Stimulated activated CD4-positive, alpha-beta T cell treated with anti-CD3 and anti-CD28 coated beads, Interleukin-4, amount 100 ng/mL, for 1 hour (primary cell): ENCODE measurements around the gene NID2.

Experiments
- DNase-seq: peaks from one replicate; pipeline ENCODE4 v3.0.0-alpha.2; 2020

Gene NID2

DNA sequence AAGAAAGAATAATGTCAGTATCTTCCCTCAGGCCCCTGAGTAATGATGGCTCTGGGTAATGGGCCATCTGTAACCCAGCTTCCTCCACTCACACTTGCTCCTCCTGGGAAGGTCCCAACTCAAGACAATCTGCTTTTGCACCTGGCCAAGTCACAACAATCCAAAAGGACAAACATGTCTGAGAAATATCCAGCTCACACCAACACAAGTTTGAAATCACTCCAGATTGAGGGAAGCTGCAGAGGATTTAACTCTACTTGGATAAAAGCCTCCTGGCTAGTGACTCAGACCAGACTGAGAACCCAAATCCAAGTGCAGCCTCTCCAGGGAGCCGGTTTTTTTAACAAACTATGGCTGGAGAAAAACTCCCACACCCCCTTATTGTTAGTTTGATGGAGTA lies 45.3 kb downstream of the NID2 start:
- DNase-seq, result no peak

DNA sequence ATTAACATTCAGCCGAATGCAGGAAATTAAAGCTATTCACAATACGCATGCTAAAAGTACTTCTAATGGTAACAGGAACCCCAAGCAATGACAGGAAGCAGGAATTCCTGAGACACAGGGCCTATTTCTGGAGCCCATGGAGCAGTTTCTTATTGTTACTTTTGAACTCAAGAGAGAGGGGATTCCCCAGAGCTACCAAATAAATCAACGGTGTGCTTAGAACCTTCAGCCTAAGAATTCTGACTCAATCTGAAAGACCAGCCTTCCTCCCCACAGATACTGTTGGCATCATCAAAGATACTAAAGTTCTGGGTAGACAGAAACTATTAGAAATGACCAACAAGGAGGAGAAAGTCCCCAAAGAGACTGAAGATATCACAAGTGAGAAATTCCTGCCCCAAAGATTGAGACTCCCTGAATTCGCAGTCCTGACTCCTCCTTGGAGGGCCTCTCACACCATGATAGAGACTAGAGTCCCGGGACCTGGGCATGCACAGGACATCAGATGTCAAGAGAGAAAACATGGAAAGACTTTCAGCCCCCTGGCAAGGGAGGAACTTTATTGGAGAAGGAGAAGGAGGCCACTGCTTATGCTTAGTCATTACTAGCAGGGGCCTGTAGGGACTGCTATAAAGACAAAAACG lies 46.8 kb downstream of the NID2 start:
- no peak for DNase-seq

DNA sequence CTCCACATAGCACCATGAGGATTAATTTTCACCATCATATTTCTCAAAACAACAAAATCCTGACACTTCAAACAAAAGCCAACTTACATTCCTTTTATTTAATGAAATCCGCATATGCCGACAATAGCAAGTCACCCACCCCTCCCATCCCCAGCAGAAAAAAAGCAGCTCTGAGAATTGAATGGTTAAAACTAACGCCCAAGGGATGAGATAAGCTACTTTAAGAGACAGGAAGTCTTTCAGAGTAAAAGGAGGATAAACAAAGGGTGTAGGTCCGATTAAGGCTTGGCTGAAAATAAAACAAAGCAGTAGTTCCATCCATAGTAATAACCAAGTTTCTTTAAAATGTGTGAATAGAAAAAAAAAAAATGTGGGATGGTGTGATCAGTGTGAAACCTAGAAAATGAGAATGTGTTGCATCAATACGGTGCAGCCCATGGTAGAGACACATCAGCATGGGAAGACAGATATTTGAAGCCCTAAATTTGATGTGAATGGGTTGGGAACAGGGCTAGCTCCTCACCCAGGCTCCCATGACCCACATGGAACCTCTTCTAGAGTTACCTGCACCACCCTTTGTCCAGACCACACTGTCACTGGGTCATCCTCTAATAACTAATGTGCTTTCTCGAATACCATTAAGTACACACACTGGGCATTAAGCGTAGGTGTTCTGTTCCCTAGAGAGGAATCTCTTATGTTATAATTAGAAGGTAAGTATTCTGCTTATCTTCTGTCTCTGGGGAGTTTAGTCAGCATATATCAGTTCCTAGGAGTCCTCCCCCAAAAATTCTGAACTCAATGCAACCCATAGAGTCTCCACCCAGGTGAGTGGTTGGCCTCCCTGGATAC lies 47.8 kb downstream of the NID2 start:
- no peak for DNase-seq

DNA sequence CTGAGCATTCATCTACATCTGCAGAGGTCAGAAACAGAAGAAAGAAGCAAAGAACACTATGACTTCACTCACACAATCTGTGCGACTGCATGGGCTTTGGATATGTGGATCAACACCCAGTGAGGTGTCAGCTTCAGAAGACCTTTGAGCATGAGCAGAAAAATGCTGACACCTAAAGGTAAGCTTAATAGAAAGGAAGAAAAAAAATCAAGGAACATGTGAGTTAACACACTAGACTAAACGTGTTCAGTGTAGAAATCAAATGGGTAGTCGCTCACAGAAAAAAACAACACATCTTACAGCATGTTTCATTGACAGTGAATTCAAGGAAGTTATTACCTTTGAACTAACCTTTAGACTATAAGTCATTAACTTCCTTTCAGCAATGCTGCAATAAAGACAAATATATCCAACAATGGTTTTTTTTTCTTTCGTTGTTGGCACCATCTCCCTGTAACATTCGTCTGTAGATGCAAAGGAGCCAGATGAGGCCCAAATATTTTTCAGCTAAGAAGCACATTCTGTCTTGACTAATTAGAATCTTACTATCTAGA lies 48.6 kb downstream of the NID2 start:
- DNase-seq, result no peak

DNA sequence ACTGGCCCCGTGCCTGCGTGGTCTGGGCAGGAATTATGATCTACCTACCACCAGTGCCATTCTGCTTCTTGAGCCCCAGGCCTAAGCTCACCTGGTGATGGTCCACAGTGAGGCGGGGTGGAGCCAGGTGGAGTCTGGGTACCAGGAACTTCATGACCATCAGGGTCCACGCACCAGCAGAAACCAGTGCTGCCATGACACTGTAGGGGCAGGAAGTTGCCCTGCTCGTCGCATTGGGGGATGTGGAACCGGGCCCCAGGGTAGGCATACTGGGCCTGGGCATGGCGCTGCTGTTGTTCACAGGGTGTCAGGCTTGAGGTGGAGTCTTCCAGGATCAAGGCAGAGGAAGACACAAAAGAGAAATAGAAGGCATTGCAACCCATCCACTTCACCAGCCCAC lies 49.9 kb downstream of the NID2 start:
- DNase-seq, result no peak

DNA sequence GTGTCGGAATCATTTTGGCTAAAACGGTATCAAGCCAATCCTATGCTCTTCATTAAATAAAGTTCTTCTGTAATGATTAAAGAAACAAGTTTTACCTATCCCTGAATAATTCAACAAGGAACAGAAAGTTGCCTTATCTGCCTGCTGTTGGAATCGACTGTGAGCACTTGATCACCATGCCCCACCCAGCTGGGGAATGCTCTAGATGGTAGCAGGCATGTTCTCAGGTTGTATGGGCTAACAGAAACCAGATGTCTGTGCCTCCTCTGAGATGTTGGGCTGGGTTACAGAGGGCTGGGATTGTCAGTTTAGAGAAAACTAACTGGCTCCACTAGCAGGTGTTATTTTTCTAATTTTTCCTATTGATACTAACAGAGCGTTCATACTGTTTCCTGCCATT lies 50.6 kb downstream of the NID2 start:
- DNase-seq, result no peak

DNA sequence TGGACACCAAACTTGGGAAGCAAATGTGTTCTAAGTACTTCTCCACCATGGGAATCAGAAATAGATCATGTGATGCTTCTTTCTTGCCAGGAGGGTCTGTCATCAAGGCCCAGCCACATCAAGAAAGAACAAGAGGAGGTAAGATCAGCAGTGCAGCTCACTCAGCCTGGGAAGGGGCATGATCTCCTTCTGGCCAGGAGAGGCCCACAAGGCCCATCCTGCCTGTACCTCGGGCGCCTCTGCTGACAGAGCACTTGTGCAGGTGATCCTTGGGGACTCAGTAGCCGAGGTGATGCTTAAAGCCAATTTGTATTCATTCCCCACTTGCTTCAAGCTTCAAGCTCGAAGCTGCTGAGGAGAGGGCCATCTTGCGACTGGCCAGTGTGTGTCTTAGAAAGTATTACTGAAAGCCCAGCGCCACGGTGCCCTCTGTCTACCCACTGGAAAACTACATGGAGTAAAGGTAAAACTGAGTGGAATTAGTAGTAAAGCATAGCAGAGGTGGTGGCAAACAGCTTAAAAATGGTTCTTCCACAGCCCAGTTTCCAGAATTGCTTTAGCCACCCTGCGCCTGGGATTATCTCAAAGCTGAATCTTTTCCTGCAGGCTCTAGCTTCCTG lies 53.3 kb downstream of the NID2 start:
- DNase-seq, result no peak

DNA sequence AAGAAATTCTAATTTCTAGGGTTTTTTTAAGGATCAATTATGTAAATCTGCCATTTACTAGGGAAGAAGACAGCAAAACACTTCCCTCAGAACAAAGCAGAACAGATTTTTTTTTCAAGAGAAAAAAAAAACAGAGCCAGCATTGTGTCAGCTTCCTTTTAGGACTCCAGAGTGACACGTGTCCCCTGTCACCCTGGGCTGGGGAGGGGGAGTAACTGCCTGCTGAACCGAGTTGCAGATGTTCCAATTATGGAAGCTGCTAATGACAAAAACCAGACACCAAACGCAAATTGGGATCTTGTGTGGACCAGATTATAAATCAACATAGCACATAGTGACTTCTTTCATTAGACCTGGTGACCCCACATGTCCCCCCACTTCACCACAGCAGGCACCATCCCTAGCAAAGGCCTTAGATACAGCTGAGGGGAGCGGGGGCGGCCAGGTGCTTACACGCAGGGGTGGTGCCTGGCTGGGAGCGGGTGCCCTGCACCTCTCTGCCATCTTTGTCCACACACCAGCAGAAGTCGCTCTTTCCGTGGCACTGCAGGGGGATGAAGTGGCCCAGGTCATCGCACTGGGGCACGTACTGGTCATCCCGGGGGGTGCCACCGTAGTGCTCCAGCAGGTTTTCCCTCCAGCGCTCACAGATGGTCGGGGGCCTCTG lies 54.1 kb downstream of the NID2 start:
- DNase-seq, result no peak

DNA sequence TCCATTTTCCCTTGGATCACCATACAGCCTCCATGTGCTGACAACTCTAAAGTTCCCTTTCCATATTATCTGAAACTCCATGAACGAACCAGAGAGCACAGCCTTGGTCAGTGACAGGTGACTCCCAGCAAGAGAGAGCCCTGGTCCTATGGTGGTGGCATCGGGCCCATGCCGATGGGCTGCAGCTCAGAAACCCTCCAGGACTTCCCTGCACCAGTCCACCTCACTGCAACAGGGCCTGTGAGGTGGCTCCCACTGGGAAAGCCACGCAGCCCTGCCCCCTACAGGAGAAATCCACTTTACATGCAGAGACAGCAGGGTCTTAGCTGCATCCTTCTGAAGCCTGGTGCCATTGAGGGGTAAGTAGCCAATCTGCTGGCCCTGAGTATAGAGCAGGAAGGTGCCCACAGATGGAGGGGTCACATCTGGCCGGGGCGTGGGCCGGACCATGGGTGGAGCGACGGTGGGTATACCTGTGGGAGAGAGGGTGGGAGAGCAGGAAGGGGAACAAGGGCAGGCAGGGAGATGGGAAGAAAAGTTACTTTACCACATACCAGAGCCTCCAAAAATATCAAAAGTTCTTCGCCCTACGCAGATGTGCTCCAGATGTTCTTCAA lies 54.8 kb downstream of the NID2 start:
- no peak for DNase-seq

DNA sequence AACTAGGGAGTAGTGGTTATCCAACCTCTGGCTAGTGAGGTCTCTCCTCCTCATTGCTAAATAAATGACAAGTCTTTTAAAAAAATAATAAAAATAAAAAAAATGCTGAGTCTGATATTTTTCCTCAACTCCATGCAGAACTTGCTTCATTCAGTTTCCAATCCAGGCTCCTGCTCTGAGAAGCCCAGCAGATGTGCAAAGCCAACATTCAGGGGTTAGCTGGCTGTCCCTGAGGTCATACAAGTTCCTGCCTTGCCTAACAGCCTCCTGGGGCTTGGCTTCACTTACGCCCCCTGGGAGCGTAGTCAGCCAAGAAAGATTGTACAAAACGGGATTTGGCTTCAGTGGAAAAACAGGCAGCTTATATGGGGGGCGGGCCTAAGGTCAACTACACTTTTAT lies 56.2 kb downstream of the NID2 start:
- DNase-seq, result no peak

DNA sequence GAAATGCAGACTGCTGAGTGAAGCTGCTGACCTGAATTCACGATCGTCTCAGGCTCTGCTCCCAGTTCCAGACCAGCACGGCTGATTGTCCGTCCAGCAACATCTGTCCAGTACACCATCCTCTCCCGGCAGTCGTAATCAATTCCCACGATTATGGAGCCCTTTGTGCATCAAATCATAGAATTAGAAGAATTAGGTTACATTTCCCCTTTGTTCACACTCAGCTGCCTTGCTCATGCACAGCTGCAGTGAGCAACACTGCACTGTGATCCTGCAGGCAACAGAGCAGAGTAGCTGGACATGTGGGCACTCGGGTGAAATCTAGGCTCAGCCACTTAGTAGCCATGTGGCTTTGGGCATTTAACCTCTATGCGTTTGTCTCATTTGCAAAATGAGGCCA lies 57.3 kb downstream of the NID2 start:
- no peak for DNase-seq

DNA sequence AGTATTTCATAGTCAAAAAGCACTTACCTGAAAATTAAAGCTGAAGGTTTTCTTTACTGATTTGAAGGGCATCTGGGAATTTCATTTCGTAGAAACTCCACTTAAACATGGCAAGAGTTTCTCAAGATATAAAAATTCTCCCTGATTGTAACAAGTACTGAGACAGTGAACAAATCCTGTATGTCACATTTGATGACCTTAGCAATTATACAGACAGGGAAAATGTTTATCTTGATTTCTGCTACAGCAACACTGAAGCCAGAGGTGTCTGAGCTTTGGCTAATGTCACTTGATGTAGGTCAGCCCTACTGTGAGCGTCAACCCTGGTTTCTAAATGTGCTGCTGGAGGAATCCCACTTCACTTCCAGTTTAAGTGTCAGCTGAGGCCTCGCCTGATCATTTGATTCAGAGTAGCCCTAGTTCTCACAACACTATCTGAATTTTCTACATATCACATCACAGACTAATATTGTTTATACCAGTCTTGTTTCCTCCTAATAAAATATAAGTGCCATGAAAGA lies 58.6 kb downstream of the NID2 start:
- no peak for DNase-seq

DNA sequence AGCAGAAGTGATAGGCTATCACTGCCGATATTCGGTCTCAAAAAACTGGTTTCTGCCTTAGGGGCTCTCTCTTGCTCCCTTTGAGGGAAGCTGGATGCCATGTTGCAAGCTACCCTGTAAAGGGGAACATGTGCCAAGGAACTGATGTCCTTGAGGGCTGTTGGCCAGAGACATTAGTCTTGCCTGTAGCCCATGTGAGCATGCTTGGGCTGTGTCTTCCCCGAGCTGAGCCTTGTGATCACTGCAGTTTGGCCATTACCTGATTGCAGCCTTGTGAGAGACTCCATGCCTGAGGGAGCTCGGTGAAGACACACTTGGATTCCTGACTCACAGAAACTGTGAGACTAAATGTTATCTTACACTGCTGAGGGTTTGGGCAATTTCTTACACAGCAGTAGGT lies 60.7 kb downstream of the NID2 start:
- DNase-seq, result no peak

DNA sequence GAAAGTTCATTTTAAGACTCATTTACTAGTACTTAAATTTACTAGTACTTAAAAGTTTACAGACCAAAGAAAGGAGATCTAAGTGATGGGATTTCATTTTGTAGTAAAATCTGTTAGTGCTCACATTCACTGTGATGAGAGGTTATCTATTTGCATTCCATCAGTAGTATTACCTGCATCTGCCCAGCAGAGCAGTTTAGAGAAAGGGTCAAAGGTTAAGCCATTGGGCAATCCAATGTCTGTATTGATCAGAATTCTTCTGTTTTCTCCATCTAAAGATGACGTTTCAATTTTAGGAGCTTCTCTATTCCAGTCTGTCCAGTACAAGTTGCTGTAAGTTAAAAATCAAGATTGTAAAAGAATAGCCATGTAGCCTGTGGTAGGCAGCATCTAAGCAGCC lies 61.2 kb downstream of the NID2 start:
- DNase-seq, result no peak

DNA sequence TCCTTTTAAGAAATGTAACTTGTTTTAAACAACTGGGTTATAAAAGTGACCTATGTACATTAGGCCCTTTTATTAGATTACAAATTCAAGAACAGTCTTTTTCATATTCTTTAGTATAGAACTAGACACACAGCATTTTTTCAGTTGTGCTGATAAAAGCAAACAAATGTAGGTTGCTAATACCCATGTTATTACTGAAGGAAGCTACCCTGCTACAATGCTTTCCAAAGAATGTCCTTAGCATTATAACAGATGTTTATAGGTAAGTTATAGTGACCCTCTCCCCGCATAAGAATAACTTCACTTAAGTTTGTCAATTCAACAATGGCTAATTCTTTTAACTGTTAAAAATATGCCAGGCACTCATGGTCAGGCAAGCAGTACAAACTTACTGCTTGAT lies 61.6 kb downstream of the NID2 start:
- no peak for DNase-seq

DNA sequence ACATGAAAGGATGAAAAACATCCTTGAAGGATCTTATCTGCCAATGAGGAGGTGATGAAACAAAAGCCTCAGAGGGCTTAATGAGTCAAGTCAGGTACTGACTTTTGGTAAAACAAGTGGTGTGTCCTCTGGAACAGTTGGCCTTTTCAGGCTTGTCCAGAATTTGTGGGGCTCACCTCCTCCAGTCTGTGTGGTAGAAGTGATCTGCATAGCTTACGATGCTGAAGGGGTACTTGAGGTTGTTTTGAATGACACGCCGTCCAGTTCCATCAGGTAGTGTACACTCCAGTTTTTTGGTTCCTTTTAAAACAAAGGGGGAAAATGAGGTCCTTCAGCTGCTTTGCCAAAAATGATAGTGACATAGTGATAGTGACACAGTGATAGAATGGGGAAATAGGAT lies 62.5 kb downstream of the NID2 start:
- DNase-seq, result no peak

DNA sequence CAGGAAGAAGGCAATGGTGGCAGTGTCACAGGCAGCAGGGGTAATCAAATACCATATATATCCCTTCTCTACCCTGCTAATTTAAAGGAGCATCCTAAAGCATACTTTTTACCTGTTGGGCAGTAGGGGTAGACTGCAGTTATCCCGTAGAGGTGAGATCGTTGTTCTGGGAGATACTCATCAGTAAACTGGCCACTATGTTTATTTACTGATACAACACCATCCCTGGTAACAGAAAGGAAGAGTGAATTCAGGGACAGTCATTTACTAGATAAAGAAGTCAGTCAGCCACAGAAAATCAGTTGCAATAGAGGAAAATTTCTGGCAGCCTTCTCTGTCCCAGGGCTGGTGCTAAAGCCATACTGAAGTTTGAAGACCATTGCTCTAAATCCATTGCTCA lies 63.2 kb downstream of the NID2 start:
- no peak for DNase-seq

DNA sequence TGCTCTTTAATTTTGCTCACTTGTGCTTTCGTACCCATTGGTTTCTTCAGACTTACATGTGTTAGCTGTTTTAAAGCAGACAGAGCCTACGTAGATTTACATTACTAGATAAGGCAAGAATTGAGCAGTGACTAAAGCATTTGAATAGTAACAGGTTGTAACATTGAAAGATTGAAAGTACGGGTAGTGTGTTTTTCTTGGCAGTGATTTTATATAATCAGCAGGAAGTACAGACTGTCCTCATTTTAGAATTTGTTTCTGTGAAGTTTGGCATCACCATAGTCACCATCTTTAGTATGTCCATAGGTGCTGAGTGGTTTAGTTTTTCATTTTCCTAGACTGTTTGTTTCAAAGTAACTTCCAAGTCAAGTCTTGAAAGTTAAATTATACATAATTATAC lies 65.5 kb downstream of the NID2 start:
- no peak for DNase-seq

DNA sequence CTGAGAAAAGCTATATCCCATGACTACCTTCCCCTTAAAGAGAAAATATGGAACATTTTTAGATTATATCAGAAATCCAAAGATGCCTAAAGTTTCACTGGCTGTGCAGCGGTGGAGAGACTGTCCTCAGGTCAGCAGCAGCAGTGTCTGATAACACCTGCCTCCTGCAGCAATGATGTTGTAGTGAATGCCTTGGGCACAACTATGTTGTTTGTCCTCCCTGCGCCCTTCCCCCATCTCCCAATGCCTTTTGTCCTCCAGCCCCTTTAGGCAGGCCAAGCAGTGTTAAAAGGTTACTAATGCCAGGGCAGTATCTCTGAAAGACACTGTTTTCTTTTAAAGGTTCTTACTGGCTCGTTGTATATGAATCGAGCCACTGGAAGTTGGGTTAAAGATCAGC lies 66.3 kb downstream of the NID2 start:
- no peak for DNase-seq

DNA sequence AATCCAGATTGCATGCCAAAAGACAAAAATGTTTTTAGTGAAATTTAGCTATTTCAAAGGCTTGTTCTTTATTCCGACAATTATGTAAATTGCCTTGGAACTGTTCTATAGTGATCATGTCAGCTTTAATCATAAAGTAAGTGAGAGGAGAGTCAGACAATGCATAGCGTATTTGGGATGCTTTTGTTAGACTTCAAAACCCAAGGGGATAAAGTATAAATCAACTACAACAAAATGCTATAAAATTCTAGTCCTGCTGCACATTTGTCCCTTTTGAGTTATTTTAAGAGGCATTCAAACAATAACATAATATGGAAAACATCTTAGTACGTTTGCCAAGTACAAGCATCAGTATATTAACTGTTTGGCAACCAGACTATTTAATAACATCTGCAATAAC lies 68.2 kb downstream of the NID2 start:
- DNase-seq, result no peak

DNA sequence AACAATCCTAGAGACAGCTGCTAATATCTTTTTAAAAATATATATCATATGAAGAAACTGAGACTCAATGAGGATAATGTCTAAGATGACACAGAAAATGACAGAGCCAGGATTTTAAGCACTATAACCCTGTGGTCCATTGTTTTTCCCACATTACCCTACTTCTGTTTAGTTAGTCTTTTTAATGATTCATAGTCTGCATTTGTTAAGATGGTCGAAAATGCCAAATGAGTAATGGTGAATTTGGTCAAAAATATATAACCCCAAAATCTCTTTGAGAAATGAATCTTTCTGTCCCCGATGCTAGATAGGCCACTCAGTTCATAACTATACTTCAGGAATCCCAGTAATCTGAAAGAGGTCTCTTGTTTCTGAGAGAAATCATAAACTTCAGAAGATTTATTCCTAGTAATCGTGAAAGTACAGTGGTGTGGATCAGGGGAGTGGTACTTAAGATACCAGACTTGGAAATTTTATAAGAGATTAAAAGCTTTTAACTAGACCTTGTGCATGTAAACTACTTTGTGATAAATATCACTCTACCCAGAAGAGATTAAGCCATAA lies 68.8 kb downstream of the NID2 start:
- no peak for DNase-seq

DNA sequence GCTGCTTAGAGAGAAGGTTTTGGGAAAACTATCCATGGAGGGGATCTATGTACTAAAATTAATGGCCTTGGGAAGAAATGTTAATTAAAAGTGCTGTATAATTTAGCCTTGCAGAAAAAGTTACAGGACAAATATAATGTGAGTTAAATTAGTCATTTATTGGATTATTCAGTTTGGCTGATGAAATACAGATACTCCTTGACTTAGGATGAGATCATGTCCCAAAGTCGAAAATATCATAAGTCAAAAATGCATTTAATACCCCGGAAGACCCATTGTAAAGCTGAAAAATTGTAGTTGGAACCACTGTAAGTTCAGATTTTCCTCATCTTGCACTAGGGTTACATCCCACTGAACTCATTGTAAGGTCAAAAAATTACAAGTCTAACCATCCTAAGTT lies 69.8 kb downstream of the NID2 start:
- DNase-seq, result no peak
